ENCODE measurements around the gene CS.
A peak's percentile ranks its signal among the peaks of the same experiment; 100 is the strongest.
"Not testable (repeated sequence)": the region's sequence is repeated elsewhere in the genome, so short reads cannot be mapped to it uniquely, and the experiment has no call there.

Gene CS

GRCh38 chr12:56282030-56282429 is 18.1 kb downstream of the CS start:
- DNase-seq (ENCODE audit: low read depth in 4 of 4, low spot score in 1 of 4) = no peak

DNA sequence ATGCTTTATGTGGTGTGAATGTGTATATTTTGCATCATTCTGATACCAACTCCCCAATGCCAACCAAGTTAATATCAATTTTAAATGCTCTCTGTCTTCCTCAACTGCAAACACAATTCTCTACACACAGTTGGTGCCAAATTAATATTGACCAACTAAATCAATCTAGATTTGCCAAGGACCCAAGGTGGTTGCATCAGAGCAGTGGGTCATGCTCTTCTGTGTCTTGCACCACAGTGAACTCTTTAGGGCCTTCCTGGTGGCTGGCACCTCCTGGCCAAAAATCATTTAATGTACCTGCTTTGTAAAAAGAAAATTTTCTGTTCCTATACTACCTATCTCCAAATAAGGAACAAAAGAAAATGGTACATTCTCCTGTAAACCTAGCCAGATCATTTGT is 19.3 kb downstream of the CS start:
- no peak for DNase-seq (ENCODE audit: low read depth in 4 of 4, low spot score in 1 of 4)

GRCh38 chr12:56278905-56279304 is 21.2 kb downstream of the CS start:
- DNase-seq (ENCODE audit: low read depth in 4 of 4, low spot score in 1 of 4) = no peak

- DNase-seq (ENCODE audit: low read depth in 4 of 4, low spot score in 1 of 4) = no peak
Measured at GRCh38 chr12:56274299-56274698, 25.8 kb downstream of the CS start.

DNA sequence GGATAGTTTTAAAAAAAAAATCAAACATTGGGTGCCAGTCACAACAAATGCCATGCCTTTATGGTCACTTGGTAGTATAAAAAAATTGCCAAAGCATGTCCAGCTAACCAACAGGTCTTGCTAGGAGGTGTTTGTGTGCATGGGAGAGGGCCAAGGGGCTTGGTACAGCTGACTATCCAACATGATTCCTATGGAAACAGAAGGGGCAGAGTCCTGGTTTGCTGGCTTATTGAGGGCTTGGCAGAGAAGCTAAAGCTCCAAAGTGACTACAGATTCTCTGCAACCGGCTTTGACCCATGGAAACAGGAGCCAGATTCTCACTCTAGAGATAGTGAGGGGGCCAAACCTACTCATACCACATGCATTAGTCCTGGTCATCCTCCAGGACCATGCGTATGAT is 27.7 kb downstream of the CS start:
- not testable (repeated sequence) for DNase-seq (ENCODE audit: low read depth in 4 of 4, low spot score in 1 of 4)

DNA sequence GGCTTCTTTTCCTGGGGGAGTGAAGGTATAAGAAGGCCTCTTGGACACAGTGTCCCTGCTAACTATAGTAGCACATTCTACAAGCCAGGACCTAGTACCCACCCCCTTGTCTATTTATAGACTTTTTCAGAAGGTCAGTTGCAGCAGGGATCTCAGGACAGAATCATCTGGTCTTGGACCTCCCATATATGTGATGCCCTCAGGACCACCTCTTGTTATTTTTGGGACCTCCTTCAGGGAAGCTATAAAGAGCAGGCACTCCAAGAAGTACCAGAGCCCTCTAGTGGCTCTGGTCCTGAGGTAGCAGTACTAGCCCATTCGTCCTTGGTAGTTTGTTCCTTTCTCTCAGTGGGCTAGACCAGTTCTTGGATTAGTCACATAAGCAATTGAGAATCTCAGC is 29.1 kb downstream of the CS start:
- no peak for DNase-seq (ENCODE audit: low read depth in 4 of 4, low spot score in 1 of 4)

DNA sequence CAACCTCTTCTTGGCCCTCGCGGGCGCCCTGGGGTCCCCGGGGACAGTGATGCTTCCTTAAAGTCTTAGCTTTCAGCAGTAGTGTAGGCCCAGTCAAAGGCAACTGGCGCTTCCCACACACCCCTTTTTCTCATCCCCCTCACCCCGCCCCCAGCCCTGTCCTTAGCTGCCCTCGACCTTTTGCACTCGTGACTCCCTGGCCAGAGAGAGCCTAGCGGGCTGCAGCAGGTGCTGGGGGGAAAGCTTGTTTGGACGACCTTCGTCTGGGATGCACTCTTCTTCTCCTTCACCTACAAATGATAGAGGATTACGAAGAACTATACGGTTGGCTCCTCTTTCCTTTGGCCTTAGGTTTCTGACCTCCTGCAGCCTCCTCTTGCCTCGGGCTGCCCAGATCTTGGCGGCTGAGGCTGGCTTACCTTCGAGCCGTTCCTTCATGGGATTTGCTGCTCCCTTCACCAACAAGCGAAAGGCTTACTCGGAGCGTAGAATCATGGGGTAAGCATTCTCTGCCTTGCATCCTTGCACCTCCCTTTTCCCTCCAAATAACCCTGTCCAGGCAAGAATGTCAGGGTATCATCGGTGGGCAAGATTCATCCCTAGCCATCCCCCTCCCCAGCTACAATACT is 32.6 kb downstream of the CS start:
- no peak for DNase-seq (ENCODE audit: low read depth in 4 of 4, low spot score in 1 of 4)

DNA sequence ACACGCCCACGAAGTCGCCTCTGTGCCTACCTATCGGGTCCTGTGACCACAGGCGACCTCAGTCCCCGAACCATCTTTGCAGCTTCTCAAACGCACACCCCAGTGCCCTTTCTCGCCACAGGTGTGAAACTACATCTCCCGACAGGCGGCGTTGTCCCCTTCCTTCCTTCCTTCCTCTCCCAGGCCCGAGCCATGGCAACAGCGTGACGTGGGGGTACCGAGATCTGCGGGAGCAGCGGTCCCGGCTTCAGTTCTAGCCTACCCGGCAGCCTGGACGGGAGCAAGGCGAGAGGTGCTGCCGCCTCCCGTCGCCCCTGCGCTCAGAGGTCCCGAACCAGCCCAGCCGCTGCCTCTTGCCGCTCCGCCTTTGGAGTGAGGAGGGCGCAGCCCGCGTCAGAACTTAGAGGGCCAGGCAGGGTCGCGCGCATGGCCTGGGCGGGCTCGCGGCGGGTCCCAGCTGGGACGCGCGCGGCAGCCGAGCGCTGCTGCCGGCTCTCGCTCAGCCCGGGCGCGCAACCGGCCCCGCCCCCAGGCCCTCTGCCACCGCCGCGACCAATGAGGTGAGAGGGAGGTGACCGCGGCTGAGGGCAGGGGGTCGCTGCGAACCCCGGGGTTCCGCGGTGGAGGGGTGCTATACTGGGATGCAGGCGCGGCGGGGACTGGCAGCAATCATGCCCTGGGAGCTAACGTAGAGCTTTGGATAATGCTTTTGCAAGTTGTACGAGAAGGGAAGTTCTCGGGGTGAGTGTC is 33.3 kb downstream of the CS start, which contains the start of gene COQ10A:
TSS of gene COQ10A (plus strand) at position 250 of the 750 bp plus-strand sequence. CDS start at position 427, 177 bp downstream.
- peak; percentile 53 to 79 (median 72) for DNase-seq (ENCODE audit: low read depth in 4 of 4, low spot score in 1 of 4)

DNA sequence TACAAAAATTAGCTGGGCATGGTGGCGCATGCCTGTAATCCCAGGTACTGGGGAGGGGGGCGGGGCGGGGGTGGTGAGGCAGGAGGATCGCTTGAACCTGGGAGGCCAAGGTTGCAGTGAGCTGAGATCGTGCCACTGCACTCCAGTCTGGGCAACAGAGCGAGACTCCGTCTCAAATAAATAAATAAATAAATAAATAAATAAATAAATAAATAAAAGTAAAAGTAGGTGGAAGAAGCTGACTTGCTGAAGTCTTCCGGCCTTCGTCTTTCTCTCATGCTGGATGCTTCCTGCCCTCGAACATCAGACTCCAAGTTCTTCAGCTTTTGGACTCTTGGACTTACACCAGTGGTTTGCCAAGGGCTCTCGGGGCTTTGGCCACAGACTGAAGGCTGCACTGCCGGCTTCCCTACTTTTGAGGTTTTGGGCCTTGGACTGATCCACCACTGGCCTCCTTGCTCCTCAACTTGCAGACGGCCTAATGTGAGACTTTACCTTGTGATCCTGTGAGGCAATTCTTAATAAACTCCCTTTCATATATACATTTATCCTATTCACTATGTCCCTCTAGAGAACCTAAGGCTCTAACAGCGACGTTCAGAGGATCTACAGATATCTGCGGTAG is 34.0 kb downstream of the CS start:
- not testable (repeated sequence) for DNase-seq (ENCODE audit: low read depth in 4 of 4, low spot score in 1 of 4)

- DNase-seq (ENCODE audit: low read depth in 4 of 4, low spot score in 1 of 4) = not testable (repeated sequence)
Measured at GRCh38 chr12:56262955-56263354, 37.2 kb downstream of the CS start.

- no peak for DNase-seq (ENCODE audit: low read depth in 4 of 4, low spot score in 1 of 4)
Measured at GRCh38 chr12:56261503-56262232, 38.5 kb downstream of the CS start.

DNA sequence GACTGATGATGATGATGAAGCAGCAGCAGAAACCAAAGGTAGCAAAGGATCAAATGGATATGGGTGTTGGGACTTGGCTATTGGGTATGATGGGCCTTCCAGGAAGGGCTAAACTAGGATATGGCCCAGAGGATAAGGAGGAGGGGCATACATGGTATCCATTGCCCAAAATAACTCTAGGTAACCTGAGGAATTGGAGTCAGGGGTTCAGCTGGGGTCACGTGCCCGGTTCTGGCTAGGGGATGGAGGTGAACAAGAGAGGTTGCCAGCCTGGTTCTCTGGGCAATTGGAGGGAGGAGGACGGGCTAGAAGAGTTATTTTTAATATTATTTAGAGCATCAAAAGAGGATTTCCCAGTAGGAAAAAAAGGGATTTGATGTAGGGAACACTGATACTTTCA is 39.2 kb downstream of the CS start:
- DNase-seq (ENCODE audit: low read depth in 4 of 4, low spot score in 1 of 4) = no peak

- DNase-seq (ENCODE audit: low read depth in 4 of 4, low spot score in 1 of 4) = no peak
Measured at GRCh38 chr12:56260380-56260779, 39.8 kb downstream of the CS start.

- DNase-seq (ENCODE audit: low read depth in 4 of 4, low spot score in 1 of 4) = no peak
Measured at GRCh38 chr12:56258820-56259183, 41.3 kb downstream of the CS start.

- DNase-seq (ENCODE audit: low read depth in 4 of 4, low spot score in 1 of 4) = peak; percentile 50 to 73 (median 64)
Measured at GRCh38 chr12:56258068-56258819, 41.9 kb downstream of the CS start, which contains the start of gene ANKRD52. TSS of gene ANKRD52 (minus strand) at chr12:56258384. CDS start at chr12:56258269, 115 bp downstream.

GRCh38 chr12:56257491-56258067 is 42.6 kb downstream of the CS start:
- no peak for DNase-seq (ENCODE audit: low read depth in 4 of 4, low spot score in 1 of 4)

DNA sequence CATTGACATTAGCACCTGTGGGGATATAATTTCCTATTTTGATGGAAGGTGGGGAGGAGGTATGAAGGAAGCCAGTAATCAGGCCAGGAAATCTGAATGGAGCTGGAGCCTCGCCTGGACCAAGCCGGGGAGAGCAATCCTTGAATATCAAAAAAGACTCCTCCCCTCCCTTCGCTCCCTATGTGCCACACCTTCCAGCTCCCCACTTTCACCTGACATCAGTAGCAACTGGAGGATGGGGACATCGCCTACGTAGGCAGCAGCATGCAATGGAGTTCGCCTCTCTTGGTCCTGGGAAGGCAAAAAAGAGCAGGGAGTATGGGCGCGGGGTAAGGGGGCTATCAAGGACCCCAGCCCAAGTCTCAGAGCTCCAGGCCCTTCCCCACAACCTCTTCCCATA is 43.1 kb downstream of the CS start:
- DNase-seq (ENCODE audit: low read depth in 4 of 4, low spot score in 1 of 4) = no peak

- no peak for DNase-seq (ENCODE audit: low read depth in 4 of 4, low spot score in 1 of 4)
Measured at GRCh38 chr12:56256326-56256960, 43.7 kb downstream of the CS start.

GRCh38 chr12:56255671-56256070 is 44.5 kb downstream of the CS start:
- no peak for DNase-seq (ENCODE audit: low read depth in 4 of 4, low spot score in 1 of 4)

DNA sequence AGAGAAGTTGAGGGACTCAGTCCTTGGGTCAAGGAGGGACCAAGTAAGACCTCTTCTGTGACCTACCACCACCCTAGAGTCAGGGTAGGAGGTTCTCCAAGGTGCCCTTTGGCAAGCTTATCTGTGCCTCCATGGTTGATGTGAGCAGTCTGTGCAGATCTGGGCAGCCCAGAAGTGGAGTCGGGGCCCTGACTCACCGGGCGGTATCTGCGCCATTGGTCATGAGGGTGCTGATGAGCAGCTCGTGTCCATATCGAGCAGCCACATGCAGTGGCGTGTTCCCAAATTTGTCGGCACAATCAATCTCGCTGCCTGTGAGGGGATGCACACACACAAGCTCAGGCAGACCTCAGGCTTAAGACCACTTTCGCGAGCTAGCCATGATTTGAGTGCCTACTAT is 47.0 kb downstream of the CS start:
- DNase-seq (ENCODE audit: low read depth in 4 of 4, low spot score in 1 of 4) = no peak

Data from stimulated activated CD4-positive, alpha-beta T cell treated with anti-CD3 and anti-CD28 coated beads, Interleukin-1b, Interleukin-23, amount 100 ng/mL, for 24 hours (primary cell).